Activated CD4-positive, alpha-beta memory T cell treated with anti-CD3 and anti-CD28 coated beads for 36 hours (primary cell): ENCODE data around the gene FAM50B. TPM values are rescaled to one million over a fixed set of nuclear protein-coding genes. Genes with fewer than 3 reads are reported as not detected.

Source experiments
- CTCF ChIA-PET: fragments of 350-600 bp; sonication (Branson Sonifier 250); formaldehyde crosslinking; loops from one replicate; lab custom pipeline; 2021; ENCODE audit warnings: antibody characterized with exemption, inconsistent platforms; lab: Charles Lee
- POLR2A ChIA-PET: fragments of 350-600 bp; sonication (Branson Sonifier 250); formaldehyde crosslinking; loops from one replicate; lab custom pipeline; 2021; ENCODE audit warnings: antibody characterized with exemption; lab: Charles Lee
- DNase-seq: peaks from one replicate; pipeline ENCODE4 v3.0.0-alpha.2; 2020
- H3K27ac Mint-ChIP-seq: one replicate; pipeline ENCODE4 v1.8.0; 2021; ENCODE audit warnings: mixed read lengths
- H3K27me3 Mint-ChIP-seq: one replicate; pipeline ENCODE4 v1.8.0; 2021; ENCODE audit warnings: mixed read lengths
- H3K36me3 Mint-ChIP-seq: one replicate; pipeline ENCODE4 v1.8.0; 2021; ENCODE audit warnings: mixed read lengths
- H3K4me1 Mint-ChIP-seq: one replicate; pipeline ENCODE4 v1.8.0; 2021; ENCODE audit warnings: low read depth, mixed read lengths
- H3K4me3 Mint-ChIP-seq: one replicate; pipeline ENCODE4 v1.8.0; 2021; ENCODE audit warnings: mild to moderate bottlenecking, mixed read lengths
- H3K9me3 Mint-ChIP-seq: one replicate; pipeline ENCODE4 v1.8.0; 2021; ENCODE audit warnings: mixed read lengths
- intact Hi-C: fragments of 100-400 bp; cut with micrococcal nuclease; formaldehyde crosslinking; loops from one replicate; pipeline ENCODE4 v1.15.1; 2023
- total RNA-seq, 2 experiments: library from RNA; stranded (reverse); gene quantifications; one replicate each; pipeline ENCODE4 v1.2.3, GENCODE V29; 2021

FAM50B gene
- total RNA-seq, 2 experiments from 2014 or later, result 16.9 to 18.8 TPM

DNA sequence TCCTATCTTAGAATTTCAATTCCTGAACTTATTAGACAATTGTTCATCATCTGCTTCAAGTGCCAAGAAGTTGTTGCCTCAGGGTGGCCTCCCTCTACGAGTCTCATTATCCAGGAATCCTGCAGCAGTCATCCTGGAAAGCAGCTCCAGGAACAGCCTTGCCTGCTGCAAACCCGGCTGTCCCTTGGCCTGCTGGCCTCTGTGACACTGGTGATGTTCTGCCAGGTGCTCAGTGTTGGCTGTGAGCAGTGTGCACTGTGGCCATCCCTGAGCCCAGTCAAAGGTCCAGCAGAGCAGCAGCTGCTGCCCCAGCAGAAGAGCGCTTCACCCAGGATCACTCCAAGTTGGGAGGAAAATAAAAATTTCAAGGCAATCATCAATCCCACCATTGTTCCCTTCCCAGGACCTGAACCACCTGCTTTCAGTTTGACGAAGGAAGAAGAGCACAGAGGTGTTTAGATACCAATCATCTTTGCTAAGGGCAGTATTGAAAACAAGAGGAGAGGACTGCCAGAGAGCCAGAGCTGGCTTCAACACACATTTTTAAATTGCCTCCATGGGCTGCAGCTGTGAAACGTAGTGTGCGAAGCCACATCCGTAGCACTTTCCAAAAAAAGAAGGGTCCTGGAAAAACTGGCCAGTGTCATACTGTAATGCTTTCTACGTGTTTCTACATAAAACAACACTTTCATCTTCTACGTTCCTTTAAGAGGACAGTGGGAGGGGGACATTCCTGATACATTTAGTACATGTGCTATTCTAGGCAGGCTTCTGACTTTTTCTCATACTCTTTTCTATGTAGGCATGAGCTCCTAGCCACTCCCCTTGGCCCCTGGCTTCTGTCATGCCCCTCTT, 7.2 kb upstream of the FAM50B start:
- H3K27ac Mint-ChIP-seq, result no peak overlapping the region
- ChIA-PET POLR2A (no interaction called here), CTCF (interaction anchor here (1.3 to 1.6 kb wide), 2 partner anchors 91 to 137 kb away, joined by 5 to 6 read pairs; no protein-coding TSS in a partner anchor)
- peaks cover 6% of the 10 kb centered on the region for H3K4me1 Mint-ChIP-seq
- no peaks in the 10 kb centered on the region for H3K36me3 Mint-ChIP-seq
- H3K9me3 Mint-ChIP-seq, result no peaks in the 10 kb centered on the region
- peaks cover 1% of the 10 kb centered on the region for H3K27me3 Mint-ChIP-seq
- H3K4me3 Mint-ChIP-seq, result no peak overlapping the region
- intact Hi-C loops, result no loop called here
- DNase-seq, result no peak

DNA sequence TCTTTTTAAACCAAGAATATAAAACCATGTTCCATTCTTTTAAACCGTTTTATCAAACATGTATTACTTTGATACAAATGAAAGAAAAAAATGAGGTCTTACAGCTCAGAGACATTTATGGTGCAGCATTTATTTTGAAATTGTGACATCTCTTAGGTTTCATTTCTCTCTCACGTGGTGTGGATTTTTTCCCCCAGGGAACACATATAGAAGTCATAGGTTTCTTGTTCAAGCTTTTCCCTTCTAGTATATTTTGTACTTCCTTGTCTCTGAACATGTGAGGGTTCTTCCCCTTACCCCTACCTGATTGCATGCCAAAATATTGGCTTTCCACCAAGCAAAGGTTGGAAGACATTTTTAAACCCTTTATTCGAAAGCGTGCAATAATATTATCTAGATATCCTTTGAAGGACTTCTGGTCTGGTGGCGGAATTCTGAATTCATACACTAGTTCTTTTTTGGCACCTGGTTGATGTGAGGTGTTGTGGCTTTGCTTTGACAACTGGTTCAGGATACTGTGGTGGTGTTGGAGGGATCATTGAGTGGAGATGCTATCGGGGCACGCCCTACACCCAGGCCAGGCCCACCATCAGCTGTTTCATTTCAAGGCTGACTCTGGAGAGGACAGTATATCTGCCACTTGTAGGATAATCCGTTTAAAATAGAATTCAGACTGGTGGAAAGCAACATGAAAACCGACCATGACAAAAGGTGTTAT, 5.6 kb upstream of the FAM50B start:
- H3K4me1 Mint-ChIP-seq, result peaks cover 21% of the 10 kb centered on the region
- H3K36me3 Mint-ChIP-seq, result no peaks in the 10 kb centered on the region
- peaks cover 1% of the 10 kb centered on the region for H3K27me3 Mint-ChIP-seq
- no peaks in the 10 kb centered on the region for H3K9me3 Mint-ChIP-seq
- intact Hi-C loops, result no loop called here
- H3K4me3 Mint-ChIP-seq, result no peak overlapping the region
- ChIA-PET CTCF (interaction anchor here (0.6 kb wide), 1 partner anchor 18 kb away, joined by 4 read pairs; no protein-coding TSS in a partner anchor), POLR2A (no interaction called here)
- no peak for DNase-seq
- no peak overlapping the region for H3K27ac Mint-ChIP-seq

DNA sequence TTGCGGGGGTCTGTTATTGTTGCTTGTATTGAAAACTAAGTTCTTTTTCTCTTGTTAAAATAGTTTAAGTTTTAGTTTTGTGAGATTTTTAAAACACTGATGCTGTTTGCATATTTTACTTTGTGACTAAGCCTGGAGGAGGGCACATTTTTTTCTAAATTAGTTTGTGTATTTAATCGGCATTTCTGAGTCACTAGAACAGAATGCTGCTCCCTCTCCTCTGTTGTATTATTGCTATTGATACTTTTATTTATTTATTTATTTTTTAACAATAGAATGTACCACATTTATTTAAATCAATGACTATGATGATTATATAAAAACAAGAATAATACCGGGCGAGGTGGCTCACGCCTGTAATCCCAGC, 5.1 kb upstream of the FAM50B start:
- Mint-ChIP-seq H3K4me3 (no peak overlapping the region), H3K27me3 (peaks cover 1% of the 10 kb centered on the region), H3K27ac (no peak overlapping the region), H3K4me1 (peaks cover 24% of the 10 kb centered on the region), H3K36me3 (no peaks in the 10 kb centered on the region), H3K9me3 (no peaks in the 10 kb centered on the region)
- CTCF ChIA-PET, result no interaction called here
- DNase-seq, result no peak
- POLR2A ChIA-PET, result no interaction called here
- intact Hi-C loops, result no loop called here

- CTCF ChIA-PET, result interaction anchor here (0.8 to 4.9 kb wide), 11 partner anchors 14 to 308 kb away, joined by 3 to 46 read pairs (median 8); a partner anchor contains a TSS
These were observed 1.7 kb upstream of the FAM50B start for GRCh38 chr6:3847521-3847920.

GRCh38 chr6:3848380-3848779, 793 bp upstream of the FAM50B start:
- Mint-ChIP-seq H3K4me1 (peaks cover 40% of the 10 kb centered on the region), H3K27me3 (no peaks in the 10 kb centered on the region), H3K27ac (peak overlapping the region; percentile 88), H3K9me3 (peaks cover 2% of the 10 kb centered on the region), H3K4me3 (peak overlapping the region; percentile 71), H3K36me3 (peaks cover 16% of the 10 kb centered on the region)
- ChIA-PET POLR2A (interaction anchor here (1.0 to 6.5 kb wide), 6 partner anchors 20 to 998 kb away, joined by 3 to 64 read pairs (median 3); no protein-coding TSS in a partner anchor), CTCF (interaction anchor here (0.6 to 4.9 kb wide), 33 partner anchors 8 to 1429 kb away, joined by 3 to 75 read pairs (median 4); a partner anchor contains a TSS)
- DNase-seq, result no peak
- intact Hi-C loops, result loop anchor here (2.0 to 5.0 kb wide), 4 partner anchors 100 to 781 kb away; partner anchors contain the start of genes ECI2 and RIPK1

More at GRCh38 chr6:3847521-3847920, 1.7 kb upstream of the FAM50B start:
- intact Hi-C loops, result loop anchor here (2.0 to 5.0 kb wide), 4 partner anchors 45 to 780 kb away; partner anchors contain the start of genes ECI2 and RIPK1
- peak overlapping the region; percentile 71 for H3K4me3 Mint-ChIP-seq
- no peak for DNase-seq
- H3K27ac Mint-ChIP-seq, result peak overlapping the region; percentile 88
- peaks cover 2% of the 10 kb centered on the region for H3K9me3 Mint-ChIP-seq
- peaks cover 14% of the 10 kb centered on the region for H3K36me3 Mint-ChIP-seq
- H3K27me3 Mint-ChIP-seq, result no peaks in the 10 kb centered on the region
- H3K4me1 Mint-ChIP-seq, result peaks cover 40% of the 10 kb centered on the region
- POLR2A ChIA-PET, result interaction anchor here (0.6 to 6.5 kb wide), 3 partner anchors 20 to 366 kb away, joined by 3 to 64 read pairs (median 15); no protein-coding TSS in a partner anchor

GRCh38 chr6:3849681-3850450, 693 bp downstream of the FAM50B start:
- no peak for DNase-seq
- H3K9me3 Mint-ChIP-seq, result peaks cover 2% of the 10 kb centered on the region
- intact Hi-C loops, result loop anchor here (1.0 to 5.0 kb wide), 7 partner anchors 17 to 783 kb away; partner anchors contain the start of genes ECI2 and RIPK1
- H3K36me3 Mint-ChIP-seq, result peaks cover 16% of the 10 kb centered on the region
- peak overlapping the region; percentile 71 for H3K4me3 Mint-ChIP-seq
- CTCF ChIA-PET, result interaction anchor here (0.7 to 4.9 kb wide), 17 partner anchors 9 to 174 kb away, joined by 3 to 75 read pairs (median 6); a partner anchor contains a TSS
- H3K27ac Mint-ChIP-seq, result peak overlapping the region; percentile 91
- POLR2A ChIA-PET, result interaction anchor here (0.6 to 6.5 kb wide), 7 partner anchors 18 to 999 kb away, joined by 3 to 64 read pairs (median 3); a partner anchor contains a TSS
- H3K27me3 Mint-ChIP-seq, result no peaks in the 10 kb centered on the region
- peaks cover 40% of the 10 kb centered on the region for H3K4me1 Mint-ChIP-seq

GRCh38 chr6:3850451-3851203, 1.5 kb downstream of the FAM50B start:
- DNase-seq, result peak; percentile 89
- H3K4me3 Mint-ChIP-seq, result peak overlapping the region; percentile 61
- H3K27me3 Mint-ChIP-seq, result no peaks in the 10 kb centered on the region
- ChIA-PET POLR2A (interaction anchor here (1.0 to 6.5 kb wide), 5 partner anchors 15 to 782 kb away, joined by 3 to 64 read pairs (median 5); partner anchors contain the start of gene RIPK1), CTCF (interaction anchor here (0.7 to 4.9 kb wide), 15 partner anchors 11 to 173 kb away, joined by 3 to 75 read pairs (median 5); a partner anchor contains a TSS)
- peaks cover 16% of the 10 kb centered on the region for H3K36me3 Mint-ChIP-seq
- peaks cover 2% of the 10 kb centered on the region for H3K9me3 Mint-ChIP-seq
- peak overlapping the region; percentile 91 for H3K27ac Mint-ChIP-seq
- intact Hi-C loops, result loop anchor here (1.0 to 2.0 kb wide), 2 partner anchors 17 to 64 kb away; no protein-coding TSS in a partner anchor
- H3K4me1 Mint-ChIP-seq, result peaks cover 40% of the 10 kb centered on the region

- Mint-ChIP-seq H3K36me3 (peaks cover 16% of the 10 kb centered on the region), H3K27ac (no peak overlapping the region), H3K4me1 (peaks cover 35% of the 10 kb centered on the region), H3K9me3 (peaks cover 2% of the 10 kb centered on the region), H3K27me3 (no peaks in the 10 kb centered on the region), H3K4me3 (no peak overlapping the region)
- POLR2A ChIA-PET, result interaction anchor here (6.5 kb wide), 1 partner anchor 16 kb away, joined by 64 read pairs; no protein-coding TSS in a partner anchor
- DNase-seq, result no peak
- intact Hi-C loops, result loop anchor here (2.0 kb wide), 1 partner anchor 63 kb away; no protein-coding TSS in a partner anchor
- CTCF ChIA-PET, result interaction anchor here (3.7 to 4.8 kb wide), 2 partner anchors 15 to 102 kb away, joined by 20 to 75 read pairs; no protein-coding TSS in a partner anchor
These were observed 2.7 kb downstream of the FAM50B start for GRCh38 chr6:3851839-3852238.

DNA sequence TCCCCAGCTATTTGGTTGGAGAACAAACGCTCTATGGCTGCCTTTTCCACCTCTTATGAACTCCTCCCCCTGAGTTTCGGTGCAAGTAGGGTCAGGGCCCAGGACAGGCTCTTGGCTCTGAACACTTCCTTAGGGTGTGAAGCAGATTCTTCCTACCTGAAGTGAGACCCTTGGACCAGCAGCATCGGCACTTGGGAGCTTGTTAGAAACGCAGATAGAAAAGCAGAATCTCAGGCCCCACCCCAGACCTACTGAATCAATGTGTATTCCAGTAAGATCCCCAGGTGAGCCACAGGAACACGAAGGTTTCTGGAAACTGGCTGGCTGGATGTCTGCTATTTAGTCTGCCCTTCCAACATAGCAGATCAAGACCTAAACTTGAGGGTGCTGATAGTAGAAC, 3.2 kb downstream of the FAM50B start:
- ChIA-PET POLR2A (interaction anchor here (1.6 to 6.5 kb wide), 2 partner anchors 15 to 16 kb away, joined by 4 to 64 read pairs; no protein-coding TSS in a partner anchor), CTCF (interaction anchor here (4.8 kb wide), 1 partner anchor 14 kb away, joined by 75 read pairs; no protein-coding TSS in a partner anchor)
- H3K4me1 Mint-ChIP-seq, result peaks cover 31% of the 10 kb centered on the region
- H3K9me3 Mint-ChIP-seq, result peaks cover 2% of the 10 kb centered on the region
- peak overlapping the region; percentile 19 for H3K27ac Mint-ChIP-seq
- no peaks in the 10 kb centered on the region for H3K27me3 Mint-ChIP-seq
- peaks cover 16% of the 10 kb centered on the region for H3K36me3 Mint-ChIP-seq
- no peak overlapping the region for H3K4me3 Mint-ChIP-seq
- intact Hi-C loops, result no loop called here
- no peak for DNase-seq

GRCh38 chr6:3855866-3856265, 6.7 kb downstream of the FAM50B start:
- POLR2A ChIA-PET, result interaction anchor here (0.6 kb wide), 1 partner anchor 23 kb away, joined by 3 read pairs; no protein-coding TSS in a partner anchor
- Mint-ChIP-seq H3K27me3 (peaks cover 2% of the 10 kb centered on the region), H3K27ac (no peak overlapping the region)

More at GRCh38 chr6:3855866-3856265, 6.7 kb downstream of the FAM50B start:
- no peak overlapping the region for H3K4me3 Mint-ChIP-seq
- peaks cover 5% of the 10 kb centered on the region for H3K9me3 Mint-ChIP-seq
- H3K36me3 Mint-ChIP-seq, result peaks cover 8% of the 10 kb centered on the region
- CTCF ChIA-PET, result interaction anchor here (0.9 to 1.3 kb wide), 2 partner anchors 12 to 122 kb away, joined by 3 read pairs; no protein-coding TSS in a partner anchor
- intact Hi-C loops, result no loop called here
- no peak for DNase-seq
- H3K4me1 Mint-ChIP-seq, result peaks cover 5% of the 10 kb centered on the region
